ENCODE results near the gene ENPEP.

The ENPEP gene

DNA sequence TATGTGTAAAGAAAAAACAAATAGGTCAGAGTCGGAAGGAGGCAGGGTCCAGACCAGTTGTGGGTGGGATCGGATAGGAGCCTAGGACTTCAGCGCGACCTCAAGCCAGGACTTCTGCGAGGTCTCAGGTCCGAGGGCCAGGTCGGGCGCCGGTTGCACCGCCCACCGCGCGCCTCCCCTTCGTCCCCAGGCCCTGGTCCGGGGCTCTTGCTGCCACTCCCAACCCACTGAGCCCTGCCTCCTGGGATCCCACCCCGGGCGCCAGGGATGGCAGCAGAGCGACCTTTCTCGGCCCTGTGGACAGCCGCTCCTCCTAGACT is 134.6 kb downstream of the ENPEP start:
- peak; percentile 44 for DNase-seq (ENCODE audit: low read depth)

DNA sequence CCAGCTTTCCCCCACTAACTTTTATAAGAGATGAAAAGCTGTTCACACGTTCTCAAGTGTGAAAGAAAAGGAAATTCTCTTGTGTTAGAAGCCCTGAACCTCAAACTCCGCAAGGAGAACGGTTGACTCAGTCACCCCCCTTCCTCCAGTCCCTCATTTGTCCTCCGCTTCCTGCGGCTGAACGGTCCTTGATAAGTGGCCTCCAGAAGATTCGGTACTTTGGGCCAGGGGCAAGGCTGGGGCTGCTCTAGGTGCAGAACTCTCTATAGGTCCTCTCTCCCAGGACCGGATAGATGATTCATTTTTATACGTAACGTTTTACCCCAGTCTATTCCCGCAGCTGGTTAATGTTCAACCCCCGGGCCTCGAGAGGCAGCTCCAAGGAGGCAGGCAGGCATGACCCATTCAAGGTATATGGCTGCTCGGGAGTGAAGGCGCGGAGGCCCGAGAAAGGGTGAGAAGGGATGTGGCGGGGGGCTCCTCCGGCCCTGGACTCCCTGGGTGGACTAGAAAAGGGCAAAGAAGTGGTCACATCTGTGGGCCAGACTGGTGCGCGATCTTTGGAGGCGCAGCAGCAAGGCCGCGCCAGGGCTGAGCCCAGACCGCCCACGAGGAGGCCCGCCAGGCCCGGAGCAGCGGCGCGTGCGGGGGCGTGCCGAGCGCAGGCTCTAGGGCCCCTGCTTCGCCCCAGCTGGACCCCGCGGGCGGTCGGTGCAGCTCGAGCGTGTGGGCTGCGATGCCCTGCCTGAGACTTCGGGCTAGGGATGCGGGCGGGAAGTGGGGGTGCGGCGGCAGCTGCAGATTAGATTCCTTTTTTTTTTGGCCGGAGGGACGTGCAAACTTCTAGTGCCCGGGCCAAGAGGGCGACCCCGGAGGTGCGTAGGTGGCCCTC is 135.2 kb downstream of the ENPEP start:
- peak; percentile 84 for DNase-seq (ENCODE audit: low read depth)

DNA sequence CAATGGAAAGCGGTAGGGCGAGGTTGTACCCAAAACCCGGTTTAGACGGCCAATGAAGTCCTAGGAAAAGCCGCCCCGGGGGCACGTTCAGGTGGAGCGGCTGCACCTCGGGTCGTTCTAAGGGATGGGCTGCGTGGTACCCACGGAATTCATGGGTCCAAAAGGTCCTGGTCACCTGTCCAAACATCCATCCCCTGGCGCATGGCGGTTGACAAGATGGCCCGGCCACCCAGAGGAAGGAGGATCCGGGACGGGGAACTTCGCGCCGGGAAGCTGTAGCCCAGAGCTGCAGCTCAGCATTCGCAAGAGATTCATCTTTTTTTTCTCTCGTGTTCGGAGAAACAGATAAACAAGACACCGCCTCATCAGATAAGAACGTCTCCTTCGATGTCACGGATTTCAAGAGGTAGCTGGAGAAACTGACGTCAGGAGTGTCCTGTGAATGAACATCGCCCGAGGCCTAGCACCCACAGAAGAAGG is 136.1 kb downstream of the ENPEP start:
- DNase-seq (ENCODE audit: low read depth) = peak; percentile 92

DNA sequence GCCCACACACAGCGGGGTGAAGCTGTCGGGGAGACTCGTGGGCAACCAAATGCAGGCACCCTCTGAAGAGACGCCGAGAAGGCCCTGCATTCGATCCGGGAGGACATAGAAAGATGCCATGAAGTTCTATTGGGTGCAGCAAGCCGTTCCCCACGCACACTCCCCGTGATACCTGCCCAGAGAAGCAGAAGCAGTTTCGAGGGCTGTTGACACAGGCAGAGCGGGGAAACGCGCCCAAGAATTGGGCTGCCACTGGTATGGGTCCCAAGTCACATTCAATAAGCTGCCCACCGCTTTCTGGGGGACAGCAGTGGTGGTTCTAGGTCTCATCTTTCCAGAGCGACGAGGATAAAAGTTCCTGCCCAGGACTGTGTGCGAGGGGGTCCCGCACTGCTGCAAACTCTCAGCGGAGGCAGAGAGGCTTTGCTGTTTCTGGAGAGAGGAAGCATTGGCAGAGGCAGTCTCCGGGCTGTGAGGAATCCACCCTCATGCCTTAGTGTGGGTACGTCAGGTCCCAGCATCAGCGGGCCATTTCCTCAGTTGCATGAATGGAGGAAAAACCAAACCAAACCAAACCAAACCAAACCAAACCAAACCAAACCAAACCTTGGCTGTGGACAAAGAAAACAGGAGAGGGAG is 136.8 kb downstream of the ENPEP start:
- DNase-seq (ENCODE audit: low read depth) = peak; percentile 75

DNA sequence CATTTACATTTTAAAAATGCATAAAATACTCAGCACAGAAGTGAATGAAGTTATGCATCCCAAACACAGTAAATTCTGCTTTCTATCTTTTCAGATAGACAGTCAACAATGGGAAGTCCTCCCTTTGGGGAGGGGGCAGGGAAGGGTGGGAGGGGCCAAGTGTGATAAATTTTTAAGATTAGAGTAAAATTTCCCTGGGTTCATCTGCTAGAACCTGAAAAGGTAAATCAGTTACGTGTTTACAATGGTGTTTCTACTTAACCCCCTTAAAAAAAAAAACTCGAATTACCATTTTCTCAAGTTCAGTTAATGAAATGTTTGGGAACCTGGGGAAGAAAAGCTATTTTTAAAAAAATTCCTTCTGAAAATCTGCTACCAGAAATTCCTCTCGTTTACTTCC is 137.8 kb downstream of the ENPEP start:
- peak; percentile 35 for DNase-seq (ENCODE audit: low read depth)

DNA sequence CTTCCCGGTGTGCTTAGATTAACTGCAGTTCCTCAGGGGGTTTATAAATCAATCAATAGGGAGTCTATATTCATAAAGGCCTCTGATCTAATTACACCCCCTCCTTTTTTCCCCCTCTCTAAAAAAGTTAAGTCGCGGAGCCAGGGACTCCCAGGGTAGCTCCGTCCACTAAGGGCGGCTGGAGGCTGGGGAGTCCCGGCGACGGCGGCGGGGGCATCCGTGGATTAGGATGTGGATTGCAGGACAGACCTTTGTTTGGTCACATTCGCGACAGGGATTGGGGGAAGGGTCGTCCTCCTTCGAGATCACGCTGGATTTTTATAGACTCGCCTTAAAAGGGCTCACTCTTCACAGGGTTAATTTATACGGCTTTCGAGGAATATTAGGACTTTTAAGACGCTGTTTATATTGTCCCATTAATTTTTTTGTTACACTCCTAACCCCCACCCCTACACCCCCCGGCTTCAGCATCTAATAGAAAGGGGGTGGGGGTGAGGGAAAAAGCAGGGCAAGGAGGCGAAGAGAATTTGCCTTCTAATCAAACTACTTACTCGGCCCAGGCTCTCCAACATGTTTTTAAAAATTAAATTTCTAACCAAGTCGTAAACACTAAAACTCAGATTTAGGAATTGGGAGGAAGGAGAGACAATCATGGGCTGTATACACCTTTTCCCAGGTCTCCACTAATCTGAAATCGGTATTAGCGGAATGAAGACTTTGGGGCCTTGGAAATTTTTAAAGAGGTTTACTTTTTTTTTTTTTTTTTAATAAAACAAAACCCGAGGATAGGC is 138.4 kb downstream of the ENPEP start:
- DNase-seq (ENCODE audit: low read depth) = peak; percentile 20
